Esophagus muscularis mucosa (tissue), 3 donors: ENCODE data around the gene RIPK1.

ENCODE experiments used
- POLR2A ChIP-seq: fragments of 450-650 bp; IDR thresholded peaks from one replicate; pipeline ENCODE4 v1.6.1; 2017; ENCODE audit warnings: antibody characterized with exemption, moderate library complexity, mild to moderate bottlenecking, low read depth
- TF ChIP-seq, protein P1 (sequence below), 3 experiments: fragments of 200-600 bp in 2 of 3; fragments of 450-650 bp in 1 of 3; sonication (generic) in 2 of 3; IDR thresholded peaks; one replicate each; pipeline ENCODE4 v1.5.1; 2017 to 2019; ENCODE audit warnings: antibody characterized with exemption in 3 of 3, mild to moderate bottlenecking in 2 of 3, moderate library complexity in 1 of 3

DNA sequence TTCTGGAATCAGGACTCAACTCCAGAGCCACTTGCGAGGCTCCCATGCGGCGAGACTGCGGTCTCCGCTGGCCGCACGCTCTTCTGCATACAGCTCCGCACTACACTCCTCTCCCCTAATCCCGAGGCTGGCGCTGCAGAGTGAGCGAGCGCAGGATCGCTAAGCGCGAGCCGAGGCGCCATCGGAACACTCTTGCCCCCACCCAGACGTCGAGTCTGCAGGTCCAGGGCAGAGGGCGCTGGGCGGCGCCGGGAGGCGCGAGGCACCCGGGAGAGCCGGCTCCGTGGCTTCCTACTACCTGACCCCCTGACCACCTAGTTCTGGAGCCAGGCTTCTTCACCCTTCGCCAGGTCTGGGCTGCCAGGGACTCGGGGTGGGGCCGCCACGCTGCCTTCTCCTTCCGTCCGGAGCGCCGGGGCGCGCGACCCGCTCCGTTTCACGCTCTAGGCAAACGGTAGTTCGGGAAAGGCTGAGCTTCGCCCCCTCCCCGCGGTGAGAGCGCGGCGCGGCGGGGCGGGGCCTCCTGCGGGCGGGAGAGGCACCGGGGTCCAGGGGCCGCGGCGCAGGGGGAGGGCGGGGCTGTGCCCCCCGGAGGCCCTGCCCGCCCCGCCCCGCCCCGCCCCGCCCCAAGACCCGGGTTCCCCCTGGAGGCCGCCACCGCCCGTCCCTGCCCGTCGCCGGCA lies 94.4 kb downstream of the RIPK1 start:
- TF ChIP-seq POLR2A, result peak; percentile 30
- TF ChIP-seq, protein P1, sequence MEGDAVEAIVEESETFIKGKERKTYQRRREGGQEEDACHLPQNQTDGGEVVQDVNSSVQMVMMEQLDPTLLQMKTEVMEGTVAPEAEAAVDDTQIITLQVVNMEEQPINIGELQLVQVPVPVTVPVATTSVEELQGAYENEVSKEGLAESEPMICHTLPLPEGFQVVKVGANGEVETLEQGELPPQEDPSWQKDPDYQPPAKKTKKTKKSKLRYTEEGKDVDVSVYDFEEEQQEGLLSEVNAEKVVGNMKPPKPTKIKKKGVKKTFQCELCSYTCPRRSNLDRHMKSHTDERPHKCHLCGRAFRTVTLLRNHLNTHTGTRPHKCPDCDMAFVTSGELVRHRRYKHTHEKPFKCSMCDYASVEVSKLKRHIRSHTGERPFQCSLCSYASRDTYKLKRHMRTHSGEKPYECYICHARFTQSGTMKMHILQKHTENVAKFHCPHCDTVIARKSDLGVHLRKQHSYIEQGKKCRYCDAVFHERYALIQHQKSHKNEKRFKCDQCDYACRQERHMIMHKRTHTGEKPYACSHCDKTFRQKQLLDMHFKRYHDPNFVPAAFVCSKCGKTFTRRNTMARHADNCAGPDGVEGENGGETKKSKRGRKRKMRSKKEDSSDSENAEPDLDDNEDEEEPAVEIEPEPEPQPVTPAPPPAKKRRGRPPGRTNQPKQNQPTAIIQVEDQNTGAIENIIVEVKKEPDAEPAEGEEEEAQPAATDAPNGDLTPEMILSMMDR (IDR thresholded peaks at IDR 0.05), result peak in 1 of 3 experiments; percentile 19
